ENCODE measurements around the gene MS4A10.

MS4A10 gene

DNA sequence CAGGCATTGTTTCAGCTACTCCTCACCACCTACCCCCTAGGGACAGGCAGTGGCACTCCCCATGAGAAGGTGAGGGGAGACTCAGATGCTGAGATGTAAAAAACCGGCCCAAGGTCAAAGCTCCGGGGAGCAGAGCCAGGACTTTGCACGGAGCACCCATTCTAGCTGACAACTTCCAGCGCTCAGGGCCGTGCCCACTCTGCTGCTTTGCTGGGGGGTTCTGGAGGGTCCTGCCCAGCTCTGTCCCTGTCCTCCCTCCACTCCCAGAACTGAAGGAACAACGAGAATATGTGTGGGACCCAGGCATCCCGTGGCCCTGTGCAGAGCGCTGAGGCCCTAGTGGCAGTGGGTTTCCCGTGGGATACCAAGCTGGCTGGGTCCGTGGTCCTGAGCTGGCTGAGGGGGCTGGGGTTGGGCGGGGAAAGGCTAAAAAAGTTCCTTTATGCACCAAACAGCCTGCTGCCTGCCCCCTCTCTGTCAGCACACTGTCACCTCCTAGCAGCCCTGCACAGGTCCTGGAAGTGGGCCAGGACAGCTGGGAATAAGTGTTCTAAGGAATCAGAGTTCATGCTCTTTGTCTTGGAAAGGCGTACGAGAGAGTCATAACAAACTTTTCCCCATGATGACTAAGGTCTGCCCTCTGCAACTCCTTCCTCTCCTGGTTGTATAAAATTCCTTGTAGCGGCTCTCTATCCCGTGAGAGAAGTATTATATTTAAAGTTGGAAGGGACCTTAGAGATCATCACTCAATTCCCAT lies 1.9 kb downstream of the MS4A10 start:
- H3K9me3 ChIP-seq (ENCODE audit: control insufficient read depth, insufficient read depth, low read length), result peaks cover 19% of the 10 kb centered on the region
- H3K36me3 ChIP-seq (ENCODE audit: control insufficient read depth, insufficient read depth, low read length), result no peaks in the 10 kb centered on the region
- H3K4me1 ChIP-seq (ENCODE audit: control insufficient read depth, insufficient read depth, low read length), result no peaks in the 10 kb centered on the region
- no peak overlapping the region for H3K27ac ChIP-seq (ENCODE audit: low read depth, low read length)
- no peaks in the 10 kb centered on the region for H3K27me3 ChIP-seq (ENCODE audit: control insufficient read depth, insufficient read depth, low read length)
- no peak overlapping the region for H3K4me3 ChIP-seq (ENCODE audit: low read depth, low read length)
- H3K9ac ChIP-seq (ENCODE audit: low read depth, low read length), result no peak overlapping the region

DNA sequence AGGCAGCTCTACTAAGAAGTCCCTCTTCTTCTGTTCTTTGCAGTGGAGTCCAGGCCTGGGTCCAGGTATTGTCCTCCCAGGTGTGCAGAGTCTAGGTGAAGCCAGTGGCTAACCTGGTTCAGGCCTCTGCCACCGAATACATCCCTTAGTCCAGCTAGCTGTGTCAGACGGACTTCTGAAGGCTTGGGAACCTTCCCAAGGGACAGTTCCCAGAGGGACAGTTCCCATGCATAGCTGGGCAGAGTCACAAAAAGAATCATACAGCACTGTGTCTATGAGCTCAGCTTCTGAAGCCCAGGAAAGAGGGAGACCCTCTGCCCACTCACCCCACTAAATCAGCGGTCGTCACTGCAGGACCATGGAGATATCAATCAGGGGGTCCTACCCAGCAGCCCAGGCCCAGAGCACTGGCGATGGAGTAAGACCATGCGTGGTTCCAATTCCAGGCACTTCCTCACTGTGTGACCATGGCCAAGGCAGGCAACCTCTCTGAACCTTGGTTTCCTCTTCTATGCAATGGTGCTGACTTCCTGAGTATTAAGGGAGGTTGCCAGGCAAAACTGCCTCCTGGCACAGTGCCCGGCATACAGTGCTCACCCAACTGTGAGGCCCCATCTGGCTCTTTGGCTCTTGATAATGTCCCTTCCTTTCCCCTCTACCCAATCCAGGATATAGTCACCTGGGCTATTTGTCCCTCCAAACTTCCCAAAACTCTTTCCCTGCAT lies 3.4 kb downstream of the MS4A10 start:
- peaks cover 35% of the 10 kb centered on the region for H3K9me3 ChIP-seq (ENCODE audit: control insufficient read depth, insufficient read depth, low read length)
- no peaks in the 10 kb centered on the region for H3K36me3 ChIP-seq (ENCODE audit: control insufficient read depth, insufficient read depth, low read length)
- H3K9ac ChIP-seq (ENCODE audit: low read depth, low read length), result no peak overlapping the region
- no peak overlapping the region for H3K27ac ChIP-seq (ENCODE audit: low read depth, low read length)
- H3K4me1 ChIP-seq (ENCODE audit: control insufficient read depth, insufficient read depth, low read length), result no peaks in the 10 kb centered on the region
- H3K27me3 ChIP-seq (ENCODE audit: control insufficient read depth, insufficient read depth, low read length), result no peaks in the 10 kb centered on the region
- H3K4me3 ChIP-seq (ENCODE audit: low read depth, low read length), result no peak overlapping the region

DNA sequence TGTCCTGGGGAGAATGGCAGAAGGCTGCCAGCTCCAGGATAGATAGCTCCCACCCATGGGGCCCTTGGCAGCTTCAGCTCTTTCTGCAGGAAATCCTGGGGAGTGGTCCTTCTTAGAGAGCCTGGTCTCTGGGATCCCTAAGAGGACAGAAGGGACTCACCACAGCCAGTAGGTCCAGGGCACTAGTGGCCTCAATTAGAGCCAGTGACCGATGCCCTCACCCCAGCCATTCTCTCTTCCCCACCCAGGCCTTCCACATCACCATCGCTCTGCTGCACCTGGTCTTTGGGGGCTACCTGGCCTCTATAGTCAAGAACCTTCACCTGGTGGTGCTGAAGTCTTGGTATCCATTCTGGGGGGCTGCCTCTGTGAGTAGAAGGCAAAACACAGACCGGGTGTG lies 5.6 kb downstream of the MS4A10 start:
- Histone ChIP-seq H3K9ac (ENCODE audit: low read depth, low read length) (no peak overlapping the region), H3K36me3 (ENCODE audit: control insufficient read depth, insufficient read depth, low read length) (no peaks in the 10 kb centered on the region), H3K4me1 (ENCODE audit: control insufficient read depth, insufficient read depth, low read length) (no peaks in the 10 kb centered on the region), H3K9me3 (ENCODE audit: control insufficient read depth, insufficient read depth, low read length) (peaks cover 52% of the 10 kb centered on the region), H3K27me3 (ENCODE audit: control insufficient read depth, insufficient read depth, low read length) (no peaks in the 10 kb centered on the region), H3K4me3 (ENCODE audit: low read depth, low read length) (no peak overlapping the region), H3K27ac (ENCODE audit: low read depth, low read length) (no peak overlapping the region)

DNA sequence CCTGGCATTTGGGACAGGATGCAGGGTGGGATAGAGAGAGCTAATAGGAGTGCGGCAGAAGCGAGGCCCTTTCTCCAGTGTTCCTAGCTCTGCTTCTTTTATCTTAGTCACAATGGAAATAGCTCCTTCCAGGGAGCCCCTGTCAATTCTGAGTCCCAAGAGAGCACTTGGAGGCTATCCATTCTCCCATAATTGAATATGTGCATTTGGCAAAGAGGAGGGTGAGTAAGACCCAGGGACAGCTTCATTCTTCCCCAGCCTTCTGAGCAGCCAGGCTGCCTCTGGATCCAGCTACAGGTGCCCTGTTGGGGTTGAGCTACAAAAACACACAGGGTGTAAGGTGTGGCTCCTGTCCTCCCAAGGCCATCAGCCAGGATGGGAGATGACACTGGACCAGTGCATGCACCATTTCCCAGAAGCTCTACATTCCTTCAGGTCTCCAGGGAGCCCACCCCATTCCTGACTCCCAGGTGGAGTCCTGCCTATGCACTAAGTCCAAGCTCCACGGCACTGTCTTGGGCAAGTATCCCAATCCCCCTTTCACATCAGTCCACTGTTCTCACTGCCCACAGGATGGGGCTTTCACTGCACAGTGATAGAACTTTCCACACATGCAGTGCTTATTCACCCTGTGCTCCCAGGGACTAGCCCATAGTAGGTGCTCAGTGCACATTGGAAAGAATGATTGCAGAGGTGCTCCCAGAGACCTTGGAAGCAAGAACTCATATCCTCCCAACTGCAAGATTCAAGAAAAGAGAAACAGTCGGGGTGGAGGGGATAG lies 6.2 kb downstream of the MS4A10 start:
- Histone ChIP-seq H3K27ac (ENCODE audit: low read depth, low read length) (no peak overlapping the region), H3K9me3 (ENCODE audit: control insufficient read depth, insufficient read depth, low read length) (peaks cover 52% of the 10 kb centered on the region), H3K9ac (ENCODE audit: low read depth, low read length) (no peak overlapping the region), H3K27me3 (ENCODE audit: control insufficient read depth, insufficient read depth, low read length) (no peaks in the 10 kb centered on the region), H3K4me1 (ENCODE audit: control insufficient read depth, insufficient read depth, low read length) (no peaks in the 10 kb centered on the region), H3K4me3 (ENCODE audit: low read depth, low read length) (no peak overlapping the region), H3K36me3 (ENCODE audit: control insufficient read depth, insufficient read depth, low read length) (no peaks in the 10 kb centered on the region)

DNA sequence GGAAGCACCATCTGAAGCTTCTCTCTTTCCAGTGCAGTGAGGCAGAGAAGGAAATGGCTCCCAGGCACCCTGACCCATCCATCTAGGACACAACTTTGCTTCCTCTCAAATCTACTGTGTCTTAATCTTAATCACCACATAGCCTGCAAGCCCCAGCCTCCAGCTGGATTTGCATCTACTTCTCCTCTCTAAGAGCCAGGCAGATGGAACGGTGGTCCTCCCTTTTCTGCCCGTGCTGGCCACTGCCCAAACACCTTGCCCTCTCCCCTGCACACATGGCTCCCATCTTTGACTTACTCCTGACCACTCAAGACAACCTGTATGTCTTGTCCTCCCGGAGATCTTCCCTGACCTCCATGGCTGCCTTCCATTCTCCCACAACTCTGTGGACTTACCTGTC lies 7.4 kb downstream of the MS4A10 start:
- no peak overlapping the region for H3K4me3 ChIP-seq (ENCODE audit: low read depth, low read length)
- H3K36me3 ChIP-seq (ENCODE audit: control insufficient read depth, insufficient read depth, low read length), result no peaks in the 10 kb centered on the region
- H3K9me3 ChIP-seq (ENCODE audit: control insufficient read depth, insufficient read depth, low read length), result peaks cover 52% of the 10 kb centered on the region
- no peaks in the 10 kb centered on the region for H3K27me3 ChIP-seq (ENCODE audit: control insufficient read depth, insufficient read depth, low read length)
- no peak overlapping the region for H3K27ac ChIP-seq (ENCODE audit: low read depth, low read length)
- no peak overlapping the region for H3K9ac ChIP-seq (ENCODE audit: low read depth, low read length)
- H3K4me1 ChIP-seq (ENCODE audit: control insufficient read depth, insufficient read depth, low read length), result no peaks in the 10 kb centered on the region

DNA sequence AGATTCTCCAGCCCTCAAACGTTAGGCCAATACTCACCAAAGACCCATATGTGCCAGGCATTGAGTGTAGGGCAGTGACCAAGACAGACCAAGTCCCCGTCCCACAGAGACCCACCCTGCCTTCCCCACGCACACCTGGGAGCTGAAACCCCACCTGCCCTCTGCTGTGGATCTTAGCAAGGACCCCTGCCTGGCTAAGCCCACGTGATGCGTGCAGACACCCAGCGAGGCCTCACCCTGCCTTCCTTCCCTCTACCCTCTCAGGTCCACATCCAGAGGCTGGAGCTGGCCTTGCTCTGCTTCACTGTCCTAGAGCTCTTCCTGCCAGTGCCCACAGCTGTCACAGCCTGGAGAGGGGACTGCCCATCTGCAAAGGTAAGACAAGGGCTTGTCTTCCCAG lies 10.2 kb downstream of the MS4A10 start:
- Histone ChIP-seq H3K4me1 (ENCODE audit: control insufficient read depth, insufficient read depth, low read length) (no peaks in the 10 kb centered on the region), H3K9me3 (ENCODE audit: control insufficient read depth, insufficient read depth, low read length) (peaks cover 47% of the 10 kb centered on the region), H3K9ac (ENCODE audit: low read depth, low read length) (no peak overlapping the region), H3K27me3 (ENCODE audit: control insufficient read depth, insufficient read depth, low read length) (no peaks in the 10 kb centered on the region), H3K36me3 (ENCODE audit: control insufficient read depth, insufficient read depth, low read length) (no peaks in the 10 kb centered on the region), H3K4me3 (ENCODE audit: low read depth, low read length) (no peak overlapping the region), H3K27ac (ENCODE audit: low read depth, low read length) (no peak overlapping the region)

DNA sequence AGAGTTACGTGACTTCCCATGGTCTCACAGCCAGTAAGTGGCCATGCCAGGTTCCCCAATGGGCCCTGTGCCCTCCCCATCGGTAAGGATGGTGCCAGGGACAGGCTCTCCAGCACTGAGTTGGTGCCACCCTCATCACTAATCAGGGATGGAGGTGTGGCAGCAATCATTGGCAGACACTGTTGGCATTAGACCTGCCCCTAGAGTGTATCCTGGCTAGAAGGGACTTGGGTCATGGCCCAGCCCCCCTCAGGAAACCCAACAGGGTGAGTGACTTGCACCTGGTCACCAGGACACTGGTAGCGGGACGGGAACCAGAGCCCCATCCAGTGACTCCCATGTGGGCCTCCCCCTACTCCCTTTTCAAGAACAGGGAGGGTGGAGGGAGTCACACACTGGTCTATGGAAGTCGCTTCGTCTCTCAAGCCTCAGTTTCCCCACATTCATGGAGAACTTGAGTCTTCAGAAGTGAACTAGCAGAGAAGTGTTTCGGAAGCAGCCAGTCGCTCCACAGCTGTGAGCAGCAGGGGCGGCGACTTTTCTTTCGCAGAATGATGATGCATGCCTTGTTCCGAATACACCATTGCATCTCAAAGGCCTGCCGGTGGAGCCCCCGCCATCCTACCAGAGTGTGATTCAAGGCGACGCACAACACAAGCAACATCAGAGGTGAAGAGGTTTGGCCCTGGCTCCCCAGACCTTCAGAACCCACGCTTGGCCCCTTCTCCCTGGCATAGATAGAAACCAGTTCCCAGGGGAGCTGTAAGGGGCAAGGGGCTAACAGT lies 12.9 kb downstream of the MS4A10 start:
- no peak overlapping the region for H3K9ac ChIP-seq (ENCODE audit: low read depth, low read length)
- no peaks in the 10 kb centered on the region for H3K36me3 ChIP-seq (ENCODE audit: control insufficient read depth, insufficient read depth, low read length)
- no peaks in the 10 kb centered on the region for H3K4me1 ChIP-seq (ENCODE audit: control insufficient read depth, insufficient read depth, low read length)
- peaks cover 22% of the 10 kb centered on the region for H3K9me3 ChIP-seq (ENCODE audit: control insufficient read depth, insufficient read depth, low read length)
- no peaks in the 10 kb centered on the region for H3K27me3 ChIP-seq (ENCODE audit: control insufficient read depth, insufficient read depth, low read length)
- H3K27ac ChIP-seq (ENCODE audit: low read depth, low read length), result no peak overlapping the region
- no peak overlapping the region for H3K4me3 ChIP-seq (ENCODE audit: low read depth, low read length)

DNA sequence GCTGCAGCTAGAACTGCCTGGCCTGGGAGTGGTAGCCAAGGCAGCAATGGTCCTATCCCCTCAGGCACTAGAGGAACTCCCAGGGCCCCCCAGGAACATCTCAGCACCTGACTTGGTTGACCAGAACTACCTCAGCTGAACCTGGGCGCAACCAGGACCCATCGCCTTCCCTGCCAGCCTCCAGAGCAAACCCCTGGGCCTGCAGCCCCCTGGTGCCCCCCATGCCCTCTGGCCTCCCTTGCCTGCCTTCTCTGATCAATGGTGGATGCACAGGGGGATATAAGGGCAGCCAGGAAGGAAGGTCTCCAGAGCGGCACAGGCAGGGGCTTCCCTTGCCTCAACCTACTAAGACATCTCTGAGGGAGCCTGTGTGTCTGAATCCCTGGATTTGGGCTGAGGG lies 13.5 kb downstream of the MS4A10 start:
- no peaks in the 10 kb centered on the region for H3K36me3 ChIP-seq (ENCODE audit: control insufficient read depth, insufficient read depth, low read length)
- no peaks in the 10 kb centered on the region for H3K4me1 ChIP-seq (ENCODE audit: control insufficient read depth, insufficient read depth, low read length)
- no peak overlapping the region for H3K4me3 ChIP-seq (ENCODE audit: low read depth, low read length)
- H3K9ac ChIP-seq (ENCODE audit: low read depth, low read length), result no peak overlapping the region
- H3K27ac ChIP-seq (ENCODE audit: low read depth, low read length), result no peak overlapping the region
- no peaks in the 10 kb centered on the region for H3K27me3 ChIP-seq (ENCODE audit: control insufficient read depth, insufficient read depth, low read length)
- H3K9me3 ChIP-seq (ENCODE audit: control insufficient read depth, insufficient read depth, low read length), result peaks cover 16% of the 10 kb centered on the region

DNA sequence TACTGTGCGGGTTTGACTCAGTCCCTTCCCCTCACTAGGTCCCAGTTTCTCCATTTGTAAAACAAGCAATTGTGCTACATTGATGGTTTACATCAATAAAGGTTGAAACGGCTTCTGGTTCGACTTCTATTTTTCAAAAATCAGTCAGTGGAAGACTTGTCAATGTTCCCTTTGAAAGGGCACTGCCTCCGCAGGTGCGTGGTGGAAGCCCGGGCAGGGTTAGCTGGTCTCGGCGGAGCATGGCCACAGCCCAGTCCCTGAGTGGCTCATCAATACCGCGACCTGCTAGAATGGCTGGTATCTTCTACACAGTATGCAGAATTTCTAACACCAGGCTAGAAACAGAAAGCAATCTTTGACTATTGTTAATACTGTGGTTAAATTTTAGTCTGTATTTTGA lies 16.1 kb downstream of the MS4A10 start:
- Histone ChIP-seq H3K9ac (ENCODE audit: low read depth, low read length) (no peak overlapping the region), H3K4me1 (ENCODE audit: control insufficient read depth, insufficient read depth, low read length) (no peaks in the 10 kb centered on the region), H3K9me3 (ENCODE audit: control insufficient read depth, insufficient read depth, low read length) (no peaks in the 10 kb centered on the region; the same call in 1 of the 2 replicates), H3K36me3 (ENCODE audit: control insufficient read depth, insufficient read depth, low read length) (no peaks in the 10 kb centered on the region), H3K27ac (ENCODE audit: low read depth, low read length) (no peak overlapping the region), H3K27me3 (ENCODE audit: control insufficient read depth, insufficient read depth, low read length) (no peaks in the 10 kb centered on the region), H3K4me3 (ENCODE audit: low read depth, low read length) (no peak overlapping the region)

DNA sequence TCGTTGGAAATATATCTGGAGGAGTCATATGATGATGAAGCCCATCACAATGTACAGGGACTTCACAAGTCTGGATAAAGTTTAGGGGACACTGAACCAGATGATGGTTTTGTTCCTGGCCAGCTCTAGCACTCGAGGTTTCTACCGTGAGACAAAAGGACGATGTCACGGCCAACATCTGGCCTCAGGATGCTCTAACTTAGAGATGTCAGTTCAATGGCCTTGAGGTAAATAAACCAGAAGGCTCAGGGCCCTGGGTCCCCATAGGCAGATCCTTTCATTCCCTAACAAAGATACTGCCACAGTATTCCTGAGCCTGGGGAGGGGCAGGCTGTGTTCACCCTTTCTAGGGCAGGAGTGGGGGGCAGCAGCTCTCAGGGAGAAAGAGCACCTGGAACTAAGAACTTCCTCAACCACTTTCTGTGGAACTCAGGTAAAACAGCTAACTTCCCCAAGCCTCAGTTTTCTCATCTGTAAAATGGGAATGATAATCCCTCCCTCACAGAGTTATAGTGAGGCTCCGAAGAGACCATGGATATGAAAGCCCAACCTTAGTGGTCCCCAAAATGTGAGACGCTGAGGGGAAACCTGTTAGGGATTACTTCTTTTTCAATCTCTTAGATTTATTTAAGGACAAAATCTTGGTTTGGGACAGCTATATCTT lies 18.3 kb downstream of the MS4A10 start:
- no peaks in the 10 kb centered on the region for H3K27me3 ChIP-seq (ENCODE audit: control insufficient read depth, insufficient read depth, low read length)
- no peak overlapping the region for H3K4me3 ChIP-seq (ENCODE audit: low read depth, low read length)
- H3K9me3 ChIP-seq (ENCODE audit: control insufficient read depth, insufficient read depth, low read length), result no peaks in the 10 kb centered on the region; the same call in 1 of the 2 replicates
- H3K9ac ChIP-seq (ENCODE audit: low read depth, low read length), result no peak overlapping the region
- H3K36me3 ChIP-seq (ENCODE audit: control insufficient read depth, insufficient read depth, low read length), result no peaks in the 10 kb centered on the region
- no peak overlapping the region for H3K27ac ChIP-seq (ENCODE audit: low read depth, low read length)
- H3K4me1 ChIP-seq (ENCODE audit: control insufficient read depth, insufficient read depth, low read length), result no peaks in the 10 kb centered on the region
